Measurements from ENCODE around the gene ARAP2. TPM values are rescaled to one million over a fixed set of nuclear protein-coding genes. Genes with fewer than 3 reads are reported as not detected.

ARAP2 gene
- polyA plus RNA-seq, 4 donors: 5.2 to 7.7 (median 7.6) TPM

- DNase-seq (ENCODE audit: low read depth in 4 of 4, low spot score in 2 of 4): no peak
Observed at GRCh38 chr4:36133658-36134057, 110.7 kb downstream of the ARAP2 start.

- no peak for DNase-seq (ENCODE audit: low read depth in 4 of 4, low spot score in 2 of 4)
Observed at GRCh38 chr4:36133086-36133485, 111.2 kb downstream of the ARAP2 start.

GRCh38 chr4:36130641-36131040 is 113.7 kb downstream of the ARAP2 start:
- no peak for DNase-seq (ENCODE audit: low read depth in 4 of 4, low spot score in 2 of 4)

- no peak for DNase-seq (ENCODE audit: low read depth in 4 of 4, low spot score in 2 of 4)
Observed at GRCh38 chr4:36128689-36129088, 115.6 kb downstream of the ARAP2 start.

DNA sequence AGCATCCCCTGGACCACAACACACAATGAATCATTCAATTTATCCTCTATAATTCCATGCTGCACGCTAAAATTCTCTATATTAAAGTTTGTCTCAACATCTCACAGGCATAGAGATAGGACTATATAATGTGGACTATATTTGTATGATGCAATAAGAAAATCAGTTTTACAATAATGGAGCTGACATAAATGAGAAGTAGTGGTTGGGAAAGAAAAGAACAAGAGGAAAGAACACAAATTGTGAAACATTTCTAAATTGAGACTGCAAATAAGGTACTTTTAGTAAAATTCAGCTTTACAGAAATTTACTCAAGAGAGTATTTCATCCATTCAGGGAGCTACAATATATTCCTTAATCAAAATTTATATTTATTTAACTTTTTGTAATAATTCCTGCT is 120.4 kb downstream of the ARAP2 start:
- DNase-seq (ENCODE audit: low read depth in 4 of 4, low spot score in 2 of 4): no peak

GRCh38 chr4:36115312-36115711 is 129.0 kb downstream of the ARAP2 start:
- no peak for DNase-seq (ENCODE audit: low read depth in 4 of 4, low spot score in 2 of 4)

DNA sequence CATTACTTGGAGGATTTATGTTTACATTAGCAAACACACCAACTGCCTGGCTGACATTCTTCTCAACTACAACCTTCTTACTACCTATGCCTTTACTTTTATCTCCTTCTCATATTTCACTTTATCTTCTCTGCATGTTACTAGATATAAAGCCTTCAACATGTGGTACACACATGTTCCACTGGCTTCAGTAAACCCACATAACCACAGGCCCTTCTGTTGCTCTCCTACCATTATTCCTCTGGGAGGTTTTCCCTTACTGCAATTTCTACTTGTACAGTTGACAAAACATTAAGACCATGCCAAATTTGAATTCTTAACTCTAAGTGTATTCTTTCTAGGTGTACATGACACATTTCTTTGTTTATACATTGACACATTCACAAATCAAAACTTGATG is 133.1 kb downstream of the ARAP2 start:
- no peak for DNase-seq (ENCODE audit: low read depth in 4 of 4, low spot score in 2 of 4)

GRCh38 chr4:36099509-36099908 is 144.8 kb downstream of the ARAP2 start:
- DNase-seq (ENCODE audit: low read depth in 4 of 4, low spot score in 2 of 4): no peak

- DNase-seq (ENCODE audit: low read depth in 4 of 4, low spot score in 2 of 4): no peak
Observed at GRCh38 chr4:36094995-36095394, 149.3 kb downstream of the ARAP2 start.

DNA sequence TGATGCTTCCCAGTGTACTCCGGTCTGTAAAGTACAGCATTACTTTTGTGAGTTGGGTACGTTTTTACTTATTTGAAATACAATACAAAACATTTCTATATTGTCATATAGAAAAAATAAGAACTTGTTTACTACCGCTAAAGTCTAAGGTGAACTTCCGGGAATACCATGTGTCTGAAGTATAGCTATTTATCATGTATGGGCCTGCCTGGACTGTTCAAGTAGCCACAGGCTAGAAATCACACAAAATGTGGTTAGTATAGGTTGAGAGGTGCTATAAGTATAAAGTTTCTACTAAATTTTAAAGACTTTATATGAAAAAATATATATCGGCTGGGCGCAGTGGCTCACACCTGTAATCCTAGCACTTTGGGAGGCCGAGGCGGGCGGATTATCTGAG is 152.3 kb downstream of the ARAP2 start:
- no peak for DNase-seq (ENCODE audit: low read depth in 4 of 4, low spot score in 2 of 4)

DNA sequence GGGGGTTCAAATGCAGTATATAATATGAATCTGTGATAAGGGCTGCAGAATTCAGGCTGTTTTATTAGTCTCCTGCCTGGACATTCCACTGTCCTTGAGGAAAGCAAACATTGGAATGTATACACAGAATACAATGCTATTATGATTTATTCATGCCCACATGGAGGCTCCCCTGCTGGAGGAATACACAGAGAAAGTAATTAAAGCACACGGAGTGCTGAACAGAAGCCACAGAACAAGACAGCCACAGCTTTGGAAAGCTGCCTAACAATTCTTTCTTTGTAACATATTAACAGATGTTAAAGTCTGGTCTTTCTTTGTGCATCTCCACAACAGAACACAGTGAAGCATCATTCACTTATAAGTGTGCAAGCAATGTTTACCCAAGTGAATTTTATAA is 155.8 kb downstream of the ARAP2 start:
- DNase-seq (ENCODE audit: low read depth in 4 of 4, low spot score in 2 of 4): no peak

DNA sequence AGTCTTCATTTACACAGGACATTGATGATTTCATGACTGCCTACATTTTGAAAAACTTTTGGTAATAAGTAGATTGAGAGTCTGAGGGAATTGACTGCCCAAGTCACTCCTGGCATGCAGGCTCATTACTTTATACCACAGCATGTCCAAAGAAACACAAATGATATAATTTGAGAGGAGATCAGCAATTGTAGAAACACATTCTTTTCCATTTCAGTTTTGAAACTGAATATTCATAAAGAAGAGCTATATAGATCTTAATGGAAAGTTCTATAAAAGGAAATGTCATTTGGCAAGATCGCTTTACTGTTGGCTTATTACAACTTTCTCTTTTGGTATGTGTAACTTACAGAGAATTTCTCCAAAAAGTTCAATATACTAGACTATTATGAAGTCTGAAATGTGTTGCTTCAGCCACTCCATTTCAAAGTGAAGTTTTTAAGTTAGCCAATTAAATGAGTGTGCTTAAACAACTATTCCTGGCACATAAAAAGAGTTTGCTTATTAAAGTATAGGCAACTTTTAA is 158.0 kb downstream of the ARAP2 start:
- no peak for DNase-seq (ENCODE audit: low read depth in 4 of 4, low spot score in 2 of 4)

DNA sequence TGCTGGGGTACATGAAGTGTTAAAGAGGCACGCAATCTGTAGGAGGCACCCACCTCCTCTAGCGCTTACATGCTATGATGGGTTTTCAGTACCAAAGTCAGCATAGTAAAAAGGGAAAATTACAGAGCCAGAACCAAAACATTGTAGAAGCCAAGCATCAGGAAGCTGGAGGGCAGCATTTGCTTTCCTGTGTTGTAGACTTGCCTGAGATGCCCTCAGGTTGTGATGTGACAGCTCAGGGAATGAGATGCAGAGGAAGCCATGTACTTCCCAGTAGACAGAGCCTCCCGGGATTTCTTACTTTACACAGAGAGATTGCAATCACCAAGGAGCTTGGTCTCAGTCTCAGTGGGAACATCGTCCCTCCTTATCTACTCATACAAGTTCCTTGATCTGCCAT is 161.5 kb downstream of the ARAP2 start:
- no peak for DNase-seq (ENCODE audit: low read depth in 4 of 4, low spot score in 2 of 4)

DNA sequence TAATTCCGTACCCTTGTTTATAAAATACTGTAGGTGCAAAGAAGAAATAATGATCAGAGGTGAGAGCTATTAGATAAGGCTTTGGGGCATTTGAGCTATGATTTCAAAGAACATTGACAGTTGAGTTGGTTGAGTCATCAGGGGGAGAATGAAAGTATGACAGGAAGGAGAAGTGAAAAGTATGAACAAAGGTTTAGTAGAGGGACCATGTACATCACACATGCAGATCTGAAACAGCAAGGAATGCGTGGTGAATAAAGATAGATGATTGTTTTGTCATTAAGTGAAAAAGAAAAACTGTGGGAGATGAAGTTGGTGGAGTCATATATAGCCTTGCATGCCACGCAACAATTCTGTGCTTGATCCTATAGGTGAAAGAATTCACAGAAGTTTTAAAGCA is 163.1 kb downstream of the ARAP2 start:
- no peak for DNase-seq (ENCODE audit: low read depth in 4 of 4, low spot score in 2 of 4)

DNA sequence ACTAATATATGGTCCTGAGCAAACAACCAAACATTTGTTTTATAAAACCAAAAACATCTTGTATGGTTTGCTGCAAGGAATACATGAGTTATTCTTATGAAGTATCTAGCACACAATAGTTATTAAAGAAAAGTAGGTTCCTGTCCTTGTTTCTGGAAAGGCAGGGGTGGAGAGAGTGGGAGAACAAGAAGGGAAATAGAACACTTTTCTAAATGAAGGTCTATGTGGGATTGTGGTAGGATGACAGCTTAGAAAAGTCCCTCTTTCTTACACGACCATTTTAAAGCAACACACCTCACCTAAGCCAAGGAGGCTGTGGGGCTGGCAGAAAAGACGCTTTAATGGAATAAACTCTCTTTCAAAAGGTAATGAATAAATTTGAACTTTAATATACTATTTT is 164.6 kb downstream of the ARAP2 start:
- DNase-seq (ENCODE audit: low read depth in 4 of 4, low spot score in 2 of 4): no peak

DNA sequence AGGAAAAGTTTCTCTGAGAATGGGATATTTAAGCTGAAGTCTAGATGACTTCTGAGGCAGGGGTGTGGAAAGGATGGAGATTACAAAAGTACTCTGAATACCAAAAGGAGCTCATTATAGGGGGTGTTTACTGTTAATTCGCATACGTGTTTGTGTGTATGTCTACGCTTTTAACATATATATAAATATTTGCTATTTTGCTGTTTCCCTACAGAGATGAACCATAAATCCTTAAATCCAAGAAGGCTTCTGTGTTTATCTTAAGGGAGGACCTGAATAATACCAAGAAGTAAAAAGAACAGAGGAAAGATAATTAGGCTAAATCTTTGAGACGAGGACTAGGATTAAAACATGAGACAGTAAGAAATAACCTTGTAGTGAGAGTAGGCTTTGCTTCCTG is 166.0 kb downstream of the ARAP2 start:
- DNase-seq (ENCODE audit: low read depth in 4 of 4, low spot score in 2 of 4): no peak

DNA sequence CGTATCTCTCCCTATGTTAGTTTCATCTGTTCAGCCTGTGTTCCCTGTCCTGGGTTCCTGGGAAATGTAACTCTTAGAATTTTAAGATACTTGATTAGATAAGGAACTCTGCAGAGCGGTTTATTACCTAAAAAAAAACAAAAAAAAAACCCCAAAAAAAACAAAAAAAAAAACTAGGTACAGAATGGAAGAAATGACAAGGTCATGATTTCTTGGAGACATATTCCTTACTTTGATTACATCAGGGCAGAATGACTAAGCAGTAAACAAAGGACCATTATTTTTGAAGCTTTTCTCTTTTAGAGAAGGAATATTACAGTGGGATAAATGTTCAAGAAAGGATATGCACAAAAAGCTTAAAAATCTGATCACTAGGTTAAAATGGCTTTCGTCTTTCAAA is 171.8 kb downstream of the ARAP2 start:
- no peak for DNase-seq (ENCODE audit: low read depth in 4 of 4, low spot score in 2 of 4)

DNA sequence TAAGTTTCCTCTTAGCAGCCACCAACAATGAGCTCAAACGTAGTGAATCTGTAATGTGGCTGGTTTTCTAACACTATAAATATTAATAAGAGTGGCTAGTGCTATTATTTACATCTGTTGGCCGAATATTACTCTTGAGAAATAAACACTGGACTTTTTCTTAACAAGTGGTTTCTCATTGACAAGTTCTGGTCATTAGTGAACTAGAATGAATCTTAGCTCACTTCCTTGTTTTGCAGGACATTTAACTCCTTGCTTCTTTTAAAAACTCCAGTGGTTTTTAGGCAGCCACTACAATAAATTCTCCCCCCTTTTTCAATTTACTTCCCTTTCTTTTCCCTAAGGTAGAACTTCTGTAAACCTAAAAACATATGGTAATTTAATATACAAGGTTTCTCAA is 177.2 kb downstream of the ARAP2 start:
- no peak for DNase-seq (ENCODE audit: low read depth in 4 of 4, low spot score in 2 of 4)

DNA sequence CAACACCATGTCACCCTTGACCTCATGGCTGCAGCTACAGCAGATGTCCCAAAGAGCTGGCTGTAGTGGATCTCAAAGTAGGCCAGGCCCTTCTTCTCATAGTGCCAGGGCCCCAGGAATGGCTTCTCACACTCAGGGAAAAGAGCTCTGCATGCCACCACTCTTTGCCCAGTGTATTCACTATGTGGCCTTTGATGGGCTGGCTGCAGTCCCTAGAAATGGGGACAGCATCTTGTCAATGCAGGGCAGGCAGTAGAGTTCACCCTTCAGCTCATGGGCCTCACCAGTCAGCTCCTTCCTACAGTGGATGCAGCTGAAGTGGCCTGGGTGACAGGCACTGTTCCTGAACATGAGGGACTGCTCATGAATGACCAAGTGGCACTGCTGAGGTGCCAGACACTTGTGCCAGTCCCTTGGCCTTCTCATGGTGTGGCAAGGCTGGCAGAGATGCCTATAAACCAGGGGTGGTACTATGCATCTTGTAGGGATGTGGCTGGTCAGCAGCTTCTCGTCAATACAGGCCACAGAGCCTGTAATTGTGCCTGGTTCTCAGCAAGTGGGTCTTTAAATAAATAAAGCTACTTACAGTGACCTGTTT is 178.9 kb downstream of the ARAP2 start:
- DNase-seq (ENCODE audit: low read depth in 4 of 4, low spot score in 2 of 4): no peak

DNA sequence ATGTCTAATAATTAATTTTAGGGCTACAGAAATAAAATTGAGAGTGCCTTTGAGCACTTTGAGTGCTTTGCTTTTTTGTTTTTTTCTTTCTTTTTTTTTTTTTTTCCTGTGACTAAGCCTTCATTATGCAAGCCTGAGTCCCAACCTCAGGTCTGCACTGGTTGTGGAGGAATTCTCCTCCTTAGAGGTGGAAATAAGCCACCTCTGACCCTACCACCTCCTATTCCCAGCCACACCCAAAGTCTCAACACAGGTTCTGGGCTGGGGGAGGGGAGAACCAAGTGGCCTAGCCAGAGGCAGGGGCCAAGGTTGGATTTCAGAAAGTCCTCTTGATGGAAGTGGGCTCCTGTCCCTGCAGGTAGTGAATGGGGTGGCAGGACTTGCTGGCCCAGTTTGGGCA is 180.2 kb downstream of the ARAP2 start:
- DNase-seq (ENCODE audit: low read depth in 4 of 4, low spot score in 2 of 4): no peak

DNA sequence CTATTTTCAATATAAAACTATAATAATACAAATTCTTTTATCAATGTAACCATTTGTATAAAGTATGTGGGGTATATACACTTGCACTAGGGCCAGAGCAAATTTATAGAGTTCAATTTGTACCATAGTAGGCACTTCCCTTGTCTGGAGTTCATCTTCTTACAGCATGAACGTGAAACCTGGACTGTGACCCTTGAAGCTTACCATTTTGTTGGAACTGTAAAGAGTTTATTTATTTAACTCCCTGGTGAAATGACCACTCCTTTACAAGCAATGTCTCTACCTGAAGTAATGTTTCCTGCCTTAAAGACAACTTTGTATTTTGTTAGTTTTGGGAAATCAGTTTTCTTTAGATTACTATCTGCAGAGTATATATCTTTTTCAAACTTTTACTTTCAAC is 188.2 kb downstream of the ARAP2 start:
- DNase-seq (ENCODE audit: low read depth in 4 of 4, low spot score in 2 of 4): no peak

- DNase-seq (ENCODE audit: low read depth in 4 of 4, low spot score in 2 of 4): no peak
Observed at GRCh38 chr4:36054694-36055422, 189.5 kb downstream of the ARAP2 start.

All from left renal cortex interstitium (tissue), 4 donors.